GM18909 (cell line): Measurements from ENCODE around the gene ZNF76.

Source experiments
- ATAC-seq: cut with Tn5 transposase; IDR thresholded peaks from one replicate; pipeline ENCODE4 v1.9.1; 2021; ENCODE audit warnings: mild to moderate bottlenecking; ENCODE audit not compliant: unreplicated experiment, poor library complexity

The ZNF76 gene

GRCh38 chr6:35264550-35265274 lies 5.2 kb downstream of the ZNF76 start:
- ATAC-seq: no peak

GRCh38 chr6:35265523-35265922 lies 6.0 kb downstream of the ZNF76 start:
- no peak for ATAC-seq

GRCh38 chr6:35267446-35267845 lies 7.9 kb downstream of the ZNF76 start:
- ATAC-seq: no peak

- ATAC-seq: no peak
Measured at GRCh38 chr6:35267897-35268296, 8.4 kb downstream of the ZNF76 start.

- ATAC-seq: no peak
Measured at GRCh38 chr6:35272005-35272404, 12.5 kb downstream of the ZNF76 start.

GRCh38 chr6:35273822-35274559 lies 14.5 kb downstream of the ZNF76 start:
- ATAC-seq: no peak

- no peak for ATAC-seq
Measured at GRCh38 chr6:35275744-35276260, 16.3 kb downstream of the ZNF76 start.

- ATAC-seq: no peak
Measured at GRCh38 chr6:35278708-35279107, 19.2 kb downstream of the ZNF76 start.

- no peak for ATAC-seq
Measured at GRCh38 chr6:35280903-35281302, 21.4 kb downstream of the ZNF76 start.

- no peak for ATAC-seq
Measured at GRCh38 chr6:35282472-35282871, 22.9 kb downstream of the ZNF76 start.

- ATAC-seq: no peak
Measured at GRCh38 chr6:35283361-35283760, 23.8 kb downstream of the ZNF76 start.

GRCh38 chr6:35287671-35288396 lies 28.3 kb downstream of the ZNF76 start:
- no peak for ATAC-seq

GRCh38 chr6:35288834-35289233 lies 29.3 kb downstream of the ZNF76 start:
- no peak for ATAC-seq

- ATAC-seq: no peak
Measured at GRCh38 chr6:35291491-35291890, 32.0 kb downstream of the ZNF76 start.

GRCh38 chr6:35292494-35292893 lies 33.0 kb downstream of the ZNF76 start:
- ATAC-seq: no peak

GRCh38 chr6:35293681-35294080 lies 34.1 kb downstream of the ZNF76 start:
- no peak for ATAC-seq

- no peak for ATAC-seq
Measured at GRCh38 chr6:35294308-35294945, 34.9 kb downstream of the ZNF76 start.

GRCh38 chr6:35295036-35295435 lies 35.5 kb downstream of the ZNF76 start:
- ATAC-seq: no peak

GRCh38 chr6:35295521-35296315 lies 36.2 kb downstream of the ZNF76 start:
- ATAC-seq: no peak
